GM12891 (cell line): ENCODE results near the gene PHF10.

Source experiments
- SPI1 ChIP-seq: IDR thresholded peaks from 2 replicates; pipeline ENCODE4 v1.6.1; 2011; ENCODE audit warnings: low read depth, low read length, control low read depth
- TAF1 ChIP-seq: IDR thresholded peaks from 2 replicates; pipeline ENCODE4 v1.6.1; 2011; ENCODE audit warnings: low read depth, low read length, control low read depth

DNA sequence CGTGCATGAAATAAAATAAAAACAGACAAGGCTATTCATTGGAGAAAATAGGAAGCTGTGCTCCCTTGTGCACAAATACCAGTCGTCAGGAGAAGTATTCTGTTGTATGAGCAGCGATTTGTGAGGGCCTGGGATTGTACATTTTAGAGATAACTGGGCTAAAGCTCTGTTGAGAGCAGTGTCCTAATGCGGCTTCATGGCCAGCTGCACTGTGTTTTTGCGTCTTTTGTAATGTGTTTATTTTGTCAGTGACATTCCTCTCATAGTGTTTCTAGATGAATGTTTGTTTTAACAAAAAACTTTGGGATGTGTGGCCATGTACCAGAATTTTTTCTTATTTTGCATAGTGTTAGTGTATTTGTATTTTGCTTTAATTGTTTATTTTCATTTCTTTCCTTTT is 41.9 kb upstream of the PHF10 start:
- no peak for TF ChIP-seq SPI1
- no peak for TF ChIP-seq TAF1
